Caco-2 (cell line): Measurements from ENCODE around the gene GNAI1. TPM values are rescaled to one million over a fixed set of nuclear protein-coding genes. Genes with fewer than 3 reads are reported as not detected.

Experiments used
- BruUV-seq: library from RNA; stranded (reverse); fragments of 400-500 nt; replicated peaks from 2 replicates; lab custom pipeline; 2021; lab: Mats Ljungman, UMichigan
- CTCF ChIA-PET: fragments of 300-600 bp; sonication (Branson Sonifier 250); formaldehyde crosslinking; loops from one replicate; lab custom pipeline; 2022; ENCODE audit warnings: antibody characterized with exemption; lab: Charles Lee
- POLR2A ChIA-PET: fragments of 300-600 bp; sonication (Branson Sonifier 250); formaldehyde crosslinking; loops from one replicate; lab custom pipeline; 2022; ENCODE audit warnings: antibody characterized with exemption; lab: Charles Lee
- DNase-seq, 2 experiments: peaks; one replicate each; pipeline versions ENCODE4 v3.0.0 to v3.0.0-alpha.2; 2020 to 2022
- H3K27me3 ChIP-seq: replicated peaks from 2 replicates; pipeline ENCODE4 v1.6.0; 2011; ENCODE audit warnings: low read length; ENCODE audit not compliant: control insufficient read depth, insufficient read depth
- H3K36me3 ChIP-seq: 2 replicates; pipeline ENCODE4 v1.5.1; 2011; ENCODE audit warnings: low read length; ENCODE audit not compliant: control insufficient read depth, insufficient read depth
- H3K4me1 ChIP-seq: fragments of 250-450 bp; sonication (Bioruptor Pico); 2 replicates; pipeline ENCODE4 v1.5.1; 2020; ENCODE audit warnings: mild to moderate bottlenecking
- H3K4me3 ChIP-seq: 2 replicates; pipeline ENCODE4 v1.5.1; 2011; ENCODE audit warnings: low read depth, mild to moderate bottlenecking, control low read depth, low read length
- H3K9me3 ChIP-seq: fragments of 250-450 bp; sonication (Bioruptor Pico); 2 replicates; pipeline ENCODE4 v1.5.1; 2020; ENCODE audit warnings: mild to moderate bottlenecking, moderate library complexity
- H3K27ac Mint-ChIP-seq: one replicate; pipeline ENCODE4 v1.8.0; 2022; ENCODE audit warnings: mixed read lengths; ENCODE audit not compliant: unreplicated experiment
- H3K27me3 Mint-ChIP-seq: one replicate; pipeline ENCODE4 v1.8.0; 2022; ENCODE audit warnings: mixed read lengths; ENCODE audit not compliant: insufficient read depth, unreplicated experiment
- H3K36me3 Mint-ChIP-seq: one replicate; pipeline ENCODE4 v1.8.0; 2022; ENCODE audit warnings: mild to moderate bottlenecking, mixed read lengths; ENCODE audit not compliant: insufficient read depth, unreplicated experiment
- H3K4me1 Mint-ChIP-seq: one replicate; pipeline ENCODE4 v1.8.0; 2022; ENCODE audit warnings: low read depth, mixed read lengths; ENCODE audit not compliant: unreplicated experiment
- H3K4me3 Mint-ChIP-seq: one replicate; pipeline ENCODE4 v1.8.0; 2022; ENCODE audit warnings: mild to moderate bottlenecking, moderate library complexity, mixed read lengths; ENCODE audit not compliant: unreplicated experiment
- H3K9me3 Mint-ChIP-seq: one replicate; pipeline ENCODE4 v1.8.0; 2022; ENCODE audit warnings: mixed read lengths; ENCODE audit not compliant: unreplicated experiment
- CTCF ChIP-seq, 2 experiments: fragments of 200-600 bp in 1 of 2; IDR thresholded peaks; 1 replicate in 1 of 2; 2 replicates in 1 of 2; pipeline versions ENCODE4 v1.5.1 to v1.8.0; 2011 to 2022; ENCODE audit warnings: antibody characterized with exemption in 1 of 2, control low read depth in 1 of 2, inconsistent platforms in 1 of 2, low read depth in 1 of 2, low read length in 1 of 2, mild to moderate bottlenecking in 1 of 2, moderate library complexity in 1 of 2; ENCODE audit not compliant: insufficient read depth in 1 of 2, severe bottlenecking in 1 of 2, unreplicated experiment in 1 of 2
- intact Hi-C: fragments of 100-400 bp; cut with micrococcal nuclease; formaldehyde crosslinking; loops from one replicate; pipeline ENCODE4 v1.10.0; 2022; ENCODE audit not compliant: unreplicated experiment
- total RNA-seq: library from RNA; stranded (reverse); gene quantifications from 2 replicates; pipeline ENCODE4 v1.2.3, GENCODE V29; 2022

Gene GNAI1
- total RNA-seq, 1 experiment from 2014 or later = 2.1 TPM

GRCh38 chr7:80107278-80107677 is 27.4 kb upstream of the GNAI1 start:
- intact Hi-C loops = no loop called here
- BruUV-seq = no TSS peak
- POLR2A ChIA-PET = no interaction called here
- Histone ChIP-seq H3K9me3 (no peaks in the 10 kb centered on the region), H3K27me3 (no peaks in the 10 kb centered on the region), H3K36me3 (no peaks in the 10 kb centered on the region), H3K4me3 (no peak overlapping the region), H3K4me1 (no peaks in the 10 kb centered on the region)
- no peaks in the 10 kb centered on the region for H3K27me3 Mint-ChIP-seq
- CTCF ChIA-PET = no interaction called here
- DNase-seq = no peak
- no peaks in the 10 kb centered on the region for H3K9me3 Mint-ChIP-seq
- no peak for TF ChIP-seq CTCF (IDR thresholded peaks at IDR 0.05; ENCODE audit: insufficient read depth in 1 of 2, low read depth in 1 of 2, low read length in 1 of 2, severe bottlenecking in 1 of 2, unreplicated experiment in 1 of 2)
- peaks cover 6% of the 10 kb centered on the region for H3K4me1 Mint-ChIP-seq
- no peak overlapping the region for H3K4me3 Mint-ChIP-seq
- no peak overlapping the region for H3K27ac Mint-ChIP-seq
- H3K36me3 Mint-ChIP-seq = no peaks in the 10 kb centered on the region

GRCh38 chr7:80110376-80110775 is 24.3 kb upstream of the GNAI1 start:
- no peaks in the 10 kb centered on the region for H3K36me3 Mint-ChIP-seq
- Histone ChIP-seq H3K4me3 (no peak overlapping the region), H3K27me3 (no peaks in the 10 kb centered on the region), H3K36me3 (no peaks in the 10 kb centered on the region), H3K4me1 (no peaks in the 10 kb centered on the region), H3K9me3 (no peaks in the 10 kb centered on the region)
- peaks cover 4% of the 10 kb centered on the region for H3K4me1 Mint-ChIP-seq
- H3K27me3 Mint-ChIP-seq = no peaks in the 10 kb centered on the region
- CTCF ChIA-PET = no interaction called here
- no peak for DNase-seq
- POLR2A ChIA-PET = no interaction called here
- H3K4me3 Mint-ChIP-seq = no peak overlapping the region
- H3K27ac Mint-ChIP-seq = no peak overlapping the region
- BruUV-seq = no TSS peak
- no peaks in the 10 kb centered on the region for H3K9me3 Mint-ChIP-seq
- TF ChIP-seq CTCF (IDR thresholded peaks at IDR 0.05; ENCODE audit: insufficient read depth in 1 of 2, low read depth in 1 of 2, low read length in 1 of 2, severe bottlenecking in 1 of 2, unreplicated experiment in 1 of 2) = no peak
- intact Hi-C loops = no loop called here

GRCh38 chr7:80114159-80114558 is 20.5 kb upstream of the GNAI1 start:
- POLR2A ChIA-PET = no interaction called here
- no TSS peak for BruUV-seq
- no peaks in the 10 kb centered on the region for H3K4me1 Mint-ChIP-seq

More at GRCh38 chr7:80114159-80114558, 20.5 kb upstream of the GNAI1 start:
- Mint-ChIP-seq H3K27me3 (no peaks in the 10 kb centered on the region), H3K36me3 (no peaks in the 10 kb centered on the region), H3K4me3 (no peak overlapping the region), H3K27ac (no peak overlapping the region), H3K9me3 (no peaks in the 10 kb centered on the region)
- intact Hi-C loops = no loop called here
- Histone ChIP-seq H3K36me3 (no peaks in the 10 kb centered on the region), H3K4me3 (no peak overlapping the region), H3K27me3 (no peaks in the 10 kb centered on the region), H3K4me1 (no peaks in the 10 kb centered on the region), H3K9me3 (no peaks in the 10 kb centered on the region)
- no peak for DNase-seq
- TF ChIP-seq CTCF (IDR thresholded peaks at IDR 0.05; ENCODE audit: insufficient read depth in 1 of 2, low read depth in 1 of 2, low read length in 1 of 2, severe bottlenecking in 1 of 2, unreplicated experiment in 1 of 2) = no peak
- CTCF ChIA-PET = no interaction called here
